Ovary (tissue), 10 donors: Measurements from ENCODE around the gene CAPN5. TPM values are rescaled to one million over a fixed set of nuclear protein-coding genes. Genes with fewer than 3 reads are reported as not detected.
"Not testable (repeated sequence)": the region's sequence is repeated elsewhere in the genome, so short reads cannot be mapped to it uniquely, and the experiment has no call there.

Experiments
- DNase-seq, 5 donors: peaks; one replicate each; pipeline ENCODE4 v3.0.0-alpha.2; 2019 to 2020
- H3K27ac ChIP-seq, 2 donors: fragments of 200-600 bp; one replicate each; pipeline versions ENCODE4 v1.5.1 to v1.8.0; 2019 to 2022
- H3K27me3 ChIP-seq: fragments of 200-600 bp; one replicate; pipeline ENCODE4 v1.8.0; 2022
- H3K36me3 ChIP-seq: fragments of 200-600 bp; sonication (generic); one replicate; pipeline ENCODE4 v1.5.1; 2019
- H3K4me1 ChIP-seq: one replicate; pipeline ENCODE4 v1.8.1; 2013; ENCODE audit warnings: mild to moderate bottlenecking, moderate library complexity; ENCODE audit not compliant: insufficient read depth
- H3K4me3 ChIP-seq: fragments of 200-600 bp; sonication (generic); one replicate; pipeline ENCODE4 v1.5.1; 2017
- H3K9me3 ChIP-seq, 2 donors: fragments of 200-600 bp in 1 of 2; sonication (generic) in 1 of 2; one replicate each; pipeline versions ENCODE4 v1.5.1 to v1.8.1; 2013 to 2019; ENCODE audit warnings: mild to moderate bottlenecking in 1 of 2, moderate library complexity in 1 of 2
- EP300 ChIP-seq: sonication (generic); formaldehyde crosslinking; IDR thresholded peaks from one replicate; pipeline ENCODE4 v1.6.1; 2017; ENCODE audit warnings: antibody characterized with exemption
- POLR2A ChIP-seq: fragments of 450-650 bp; IDR thresholded peaks from one replicate; pipeline ENCODE4 v1.6.1; 2017; ENCODE audit warnings: antibody characterized with exemption, mild to moderate bottlenecking, moderate library complexity
- WGBS, 3 donors: extraction: QIAGEN DNeasy Blood & Tissue Kit in 1 of 3; methylation state at CpG; one replicate each; pipeline versions ENCODE4 v1.1.5 to v1.1.7; 2013 to 2017; 5-methylcytosine and 5-hydroxymethylcytosine counted together
- intact Hi-C, 4 donors: fragments of 100-400 bp; cut with DNase I; formaldehyde crosslinking; loops; one replicate each; pipeline versions ENCODE4 v1.11.0 to v1.15.1; 2022 to 2023
- long read RNA-seq, 3 donors: library from polyadenylated mRNA in 2 of 3; unstranded in 2 of 3; transcript quantifications; one replicate each; pipeline ENCODE4 v2.0.0 and lab custom pipeline, GENCODE V29; 2021 to 2026
- polyA plus RNA-seq, 2 donors: library from polyadenylated mRNA; stranded (reverse); fragments of 200-250 nt in 1 of 2; fragments of 350-450 nt in 1 of 2; fragmentation: Illumina TruSeq in 1 of 2; extraction: RNeasy Lipid Tissue Mini Kit (QIAGEN cat#74804) in 1 of 2; gene quantifications; one replicate each; pipeline ENCODE4 v1.2.3, GENCODE V29; 2013 to 2014
- total RNA-seq, 7 donors: library from RNA; depleted of rRNA in 2 of 7; stranded (reverse); fragments of >200 nt in 2 of 7; fragmentation: NEBNext Ultra II Directional in 3 of 7; extraction: Animal tissue kit (Norgen Biotek cat#: 25700) in 3 of 7; gene quantifications; one replicate each; pipeline versions ENCODE4 v1.1.0 to v1.2.4, GENCODE V29; 2016 to 2023
- TF ChIP-seq, protein P1 (sequence below), 3 donors: fragments of 450-650 bp in 2 of 3; fragments of 200-600 bp in 1 of 3; IDR thresholded peaks; one replicate each; pipeline versions ENCODE4 v1.5.1 to v1.8.0; 2016 to 2022; ENCODE audit warnings: antibody characterized with exemption in 3 of 3, mild to moderate bottlenecking in 1 of 3
- donor health status: DM: no; HTN: no; CAD: no; lungs with moderate emphysema.
- donor health status: DM: no; HTN: no; CAD: no.
- donor health status: Bipolar disorder and iron deficiency.
- donor health status: DM: yes; HTN: yes; CAD: no.
- donor health status: DM: no; HTN: no; CAD: no.
- donor health status: DM: yes; HTN: yes; CAD: no.

CAPN5 gene
- total RNA-seq (10 to 100 TPM in 5 of 7 donors, 1 to 10 TPM in 2; 3.0 to 82.2 (median 23.7) TPM), polyA plus RNA-seq (10 to 100 TPM in 1 of 2 donors, 1 to 10 TPM in 1; 7.0 to 13.2 TPM)
- long read RNA-seq, donor 1, full-length matches to known transcripts: 8 of 37 reads
- long read RNA-seq, donor 1, partial matches to known transcripts: 22 of 37 reads
- long read RNA-seq, donor 1, other reads (novel, unspliced or antisense): 7 of 37 reads
- long read RNA-seq, donor 2, full-length matches to known transcripts: 8 of 8 reads
- long read RNA-seq, donor 2, partial matches to known transcripts: 0 of 8 reads
- long read RNA-seq, donor 2, other reads (novel, unspliced or antisense): 0 of 8 reads
- long read RNA-seq, donor 3, full-length matches to known transcripts: 33 of 62 reads
- long read RNA-seq, donor 3, partial matches to known transcripts: 26 of 62 reads
- long read RNA-seq, donor 3, other reads (novel, unspliced or antisense): 3 of 62 reads

DNA sequence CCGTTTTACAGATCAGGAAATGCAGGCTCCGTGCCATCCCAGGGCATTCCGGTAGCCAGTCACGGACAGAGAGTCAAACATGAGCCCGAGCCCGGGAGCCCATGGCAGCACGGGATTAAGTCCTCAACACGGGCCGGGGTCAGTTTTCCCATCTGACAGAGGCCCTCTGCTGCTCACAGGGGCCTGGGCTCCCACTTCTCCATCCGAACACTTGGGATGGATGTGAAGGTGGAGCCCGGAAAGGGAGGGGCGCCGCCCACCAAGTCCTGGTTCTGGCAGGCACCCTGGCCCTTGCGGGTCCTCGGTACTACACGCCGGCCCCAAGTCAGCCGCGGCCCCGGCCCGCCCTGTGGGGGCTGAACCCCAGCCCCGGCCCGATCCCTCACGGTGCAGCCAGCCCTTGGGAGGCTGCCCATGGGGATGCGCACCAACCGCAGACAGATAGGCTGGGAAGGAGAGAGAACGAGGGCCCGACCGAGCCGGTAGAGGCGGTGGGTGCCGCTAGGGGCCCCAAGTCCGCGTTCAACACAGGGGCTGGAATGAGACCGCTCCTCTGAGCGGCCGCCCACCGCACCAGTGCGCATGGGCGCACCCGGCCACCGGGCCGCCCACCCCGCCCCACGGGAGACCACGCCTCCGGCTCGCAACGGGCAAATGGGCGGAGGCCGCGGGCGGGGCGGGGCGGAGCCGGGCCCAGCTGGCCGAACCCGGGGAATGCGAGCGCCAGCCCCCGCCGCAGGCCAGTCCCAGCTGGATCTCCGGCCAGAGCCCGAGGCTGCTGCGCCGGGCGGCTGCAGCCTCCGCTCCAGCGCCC, at the start of gene CAPN5:
CAPN5 (plus strand) TSS at position 743 of the 814 bp plus-strand sequence. CDS start 17,916 bp downstream, outside the sequence.
- H3K27me3 ChIP-seq: no peaks in the 10 kb centered on the region
- 0 to 1% (median 0%) methylated on average over 42 to 69 of the region's 69 CpGs for WGBS, 3 donors
- intact Hi-C loops: no loop called here
- no peaks in the 10 kb centered on the region for H3K9me3 ChIP-seq
- H3K4me1 ChIP-seq: peaks cover 2% of the 10 kb centered on the region
- DNase-seq: peak; percentile 94 to 97 (median 96)
- peak within 1 kb of the TSS; percentile 88 to 90 for H3K27ac ChIP-seq
- TF ChIP-seq EP300: no peak
- TF ChIP-seq, protein P1, sequence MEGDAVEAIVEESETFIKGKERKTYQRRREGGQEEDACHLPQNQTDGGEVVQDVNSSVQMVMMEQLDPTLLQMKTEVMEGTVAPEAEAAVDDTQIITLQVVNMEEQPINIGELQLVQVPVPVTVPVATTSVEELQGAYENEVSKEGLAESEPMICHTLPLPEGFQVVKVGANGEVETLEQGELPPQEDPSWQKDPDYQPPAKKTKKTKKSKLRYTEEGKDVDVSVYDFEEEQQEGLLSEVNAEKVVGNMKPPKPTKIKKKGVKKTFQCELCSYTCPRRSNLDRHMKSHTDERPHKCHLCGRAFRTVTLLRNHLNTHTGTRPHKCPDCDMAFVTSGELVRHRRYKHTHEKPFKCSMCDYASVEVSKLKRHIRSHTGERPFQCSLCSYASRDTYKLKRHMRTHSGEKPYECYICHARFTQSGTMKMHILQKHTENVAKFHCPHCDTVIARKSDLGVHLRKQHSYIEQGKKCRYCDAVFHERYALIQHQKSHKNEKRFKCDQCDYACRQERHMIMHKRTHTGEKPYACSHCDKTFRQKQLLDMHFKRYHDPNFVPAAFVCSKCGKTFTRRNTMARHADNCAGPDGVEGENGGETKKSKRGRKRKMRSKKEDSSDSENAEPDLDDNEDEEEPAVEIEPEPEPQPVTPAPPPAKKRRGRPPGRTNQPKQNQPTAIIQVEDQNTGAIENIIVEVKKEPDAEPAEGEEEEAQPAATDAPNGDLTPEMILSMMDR (IDR thresholded peaks at IDR 0.05): peak; percentile 30 to 72 (median 49)
- peak; percentile 95 for TF ChIP-seq POLR2A
- H3K4me3 ChIP-seq: peak within 1 kb of the TSS; percentile 78
- no peaks in the 10 kb centered on the region for H3K36me3 ChIP-seq

DNA sequence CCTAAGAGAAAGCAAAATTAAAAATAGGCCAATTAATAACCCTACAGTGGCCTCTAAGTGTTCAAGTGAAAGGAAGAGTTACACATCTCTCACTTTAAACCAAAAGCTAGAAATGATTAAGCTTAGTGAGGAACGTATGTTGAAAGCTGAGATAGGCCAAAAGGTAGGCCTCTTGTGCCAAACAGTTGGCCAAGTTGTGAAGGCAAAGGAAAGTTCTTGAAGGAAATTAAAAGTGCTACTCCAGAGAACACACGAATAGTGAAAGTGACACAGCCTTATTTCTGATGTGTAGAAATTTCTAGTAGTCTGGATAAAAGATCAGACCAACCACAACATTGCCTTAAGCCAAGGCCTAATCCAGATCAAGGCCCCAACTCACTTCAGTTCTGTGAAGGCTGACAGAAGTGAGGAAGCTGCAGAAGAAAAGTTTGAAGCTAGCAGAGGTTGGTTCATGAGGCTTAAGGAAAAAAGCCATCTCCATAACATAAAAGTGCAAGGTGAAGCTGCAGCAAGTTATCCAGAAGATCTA, 48.3 kb upstream of the CAPN5 start:
- H3K4me1 ChIP-seq, DNase-seq, H3K27ac ChIP-seq, H3K36me3 ChIP-seq, H3K4me3 ChIP-seq, intact Hi-C loops, H3K27me3 ChIP-seq, H3K9me3 ChIP-seq: not testable (repeated sequence)
- 86 to 92% (median 86%) methylated on average over 2 of the region's 2 CpGs for WGBS, 3 donors

DNA sequence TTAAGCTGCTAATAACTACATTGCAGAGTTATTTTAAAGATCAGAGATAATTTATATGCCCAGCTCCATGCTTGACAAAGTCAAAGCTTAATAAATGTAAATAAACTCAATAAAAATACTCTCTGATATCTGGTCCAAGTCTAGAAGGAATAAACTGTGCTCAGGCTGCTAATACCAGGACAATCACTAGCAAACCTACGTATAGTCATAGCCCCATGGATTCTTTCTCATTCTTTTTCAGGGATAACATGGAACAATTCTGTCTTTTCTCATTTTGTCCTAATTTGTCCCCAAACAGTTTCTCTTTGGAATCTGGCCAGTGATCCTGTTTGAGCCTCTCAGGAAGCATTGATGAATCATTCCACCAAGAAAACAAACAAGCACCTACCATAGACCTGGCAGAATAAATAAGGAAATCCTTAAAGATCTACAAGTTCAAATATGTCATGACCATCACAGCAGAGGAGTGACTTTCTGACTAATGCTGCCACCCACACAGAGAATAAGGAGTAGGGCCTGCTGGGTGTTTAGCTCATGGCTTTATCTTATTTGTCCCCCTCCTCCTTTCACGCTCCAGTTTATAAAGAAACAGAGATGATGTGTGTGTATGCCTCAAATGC, 46.7 kb upstream of the CAPN5 start:
- intact Hi-C loops: no loop called here
- DNase-seq: no peak
- Histone ChIP-seq H3K9me3 (no peaks in the 10 kb centered on the region), H3K4me1 (no peaks in the 10 kb centered on the region), H3K27me3 (no peaks in the 10 kb centered on the region), H3K27ac (no peak overlapping the region), H3K36me3 (no peaks in the 10 kb centered on the region), H3K4me3 (no peak overlapping the region)
- no peak for TF ChIP-seq POLR2A
- TF ChIP-seq, protein P1 (IDR thresholded peaks at IDR 0.05): no peak
- no peak for TF ChIP-seq EP300
- 75 to 79% (median 76%) methylated on average over 2 of the region's 2 CpGs for WGBS, 3 donors

- DNase-seq: no peak
- Histone ChIP-seq H3K9me3 (no peaks in the 10 kb centered on the region), H3K4me1 (no peaks in the 10 kb centered on the region), H3K27ac (no peak overlapping the region), H3K27me3 (no peaks in the 10 kb centered on the region), H3K4me3 (no peak overlapping the region), H3K36me3 (no peaks in the 10 kb centered on the region)
- WGBS, 3 donors: 72 to 86% (median 86%) methylated on average over 2 of the region's 2 CpGs
- TF ChIP-seq, protein P1 (IDR thresholded peaks at IDR 0.05): no peak
- TF ChIP-seq POLR2A (no peak), EP300 (no peak)
- intact Hi-C loops: no loop called here
Measured at GRCh38 chr11:77020734-77021133, 46.0 kb upstream of the CAPN5 start.
